Tibial nerve (tissue), 4 donors: ENCODE data around the gene TYMP. TPM values are rescaled to one million over a fixed set of nuclear protein-coding genes. Genes with fewer than 3 reads are reported as not detected.

ENCODE experiments used
- DNase-seq, 2 donors: peaks; one replicate each; pipeline ENCODE4 v3.0.0-alpha.2; 2019; ENCODE audit warnings: low spot score in 2 of 2
- H3K27ac ChIP-seq, 4 donors: fragments of 200-600 bp; sonication (generic) in 3 of 4; one replicate each; pipeline ENCODE4 v1.5.1; 2017 to 2019; ENCODE audit warnings: mild to moderate bottlenecking in 1 of 4
- H3K27me3 ChIP-seq, 2 donors: fragments of 200-600 bp; sonication (generic) in 1 of 2; one replicate each; pipeline versions ENCODE4 v1.5.1 to v1.6.0; 2017 to 2019
- H3K36me3 ChIP-seq, 3 donors: fragments of 200-600 bp; sonication (generic); one replicate each; pipeline ENCODE4 v1.5.1; 2018 to 2019
- H3K4me1 ChIP-seq, 4 donors: fragments of 200-600 bp; sonication (generic) in 3 of 4; one replicate each; pipeline ENCODE4 v1.5.1; 2017 to 2019
- H3K4me3 ChIP-seq, 4 donors: fragments of 200-600 bp; sonication (generic) in 3 of 4; one replicate each; pipeline ENCODE4 v1.5.1; 2017 to 2019; ENCODE audit warnings: mild to moderate bottlenecking in 1 of 4, moderate library complexity in 1 of 4
- H3K9me3 ChIP-seq, 4 donors: fragments of 200-600 bp; sonication (generic) in 3 of 4; one replicate each; pipeline ENCODE4 v1.5.1; 2017 to 2019
- EP300 ChIP-seq, 2 donors: sonication (generic); formaldehyde crosslinking; IDR thresholded peaks; one replicate each; pipeline ENCODE4 v1.6.1; 2017; ENCODE audit warnings: antibody characterized with exemption in 2 of 2, mild to moderate bottlenecking in 1 of 2
- POLR2A ChIP-seq, 2 donors: fragments of 450-650 bp; IDR thresholded peaks; one replicate each; pipeline ENCODE4 v1.6.1; 2017; ENCODE audit warnings: antibody characterized with exemption in 2 of 2, mild to moderate bottlenecking in 2 of 2, moderate library complexity in 2 of 2
- WGBS, 2 donors: methylation state at CpG; one replicate each; pipeline ENCODE4 v1.1.5; 2018; 5-methylcytosine and 5-hydroxymethylcytosine counted together
- total RNA-seq, 4 donors: library from RNA; depleted of rRNA; stranded (reverse); fragments of >200 nt; gene quantifications; one replicate each; pipeline ENCODE4 v1.1.0, GENCODE V29; 2016
- TF ChIP-seq, protein P1 (sequence below), 5 experiments: fragments of 200-600 bp in 3 of 5; fragments of 450-650 bp in 2 of 5; sonication (generic) in 3 of 5; IDR thresholded peaks; one replicate each; pipeline ENCODE4 v1.5.1; 2016 to 2019; ENCODE audit warnings: antibody characterized with exemption in 5 of 5, mild to moderate bottlenecking in 3 of 5, moderate library complexity in 2 of 5

TYMP gene
- total RNA-seq, 4 donors from 2014 or later: 33.1 to 239 (median 60.3) TPM

DNA sequence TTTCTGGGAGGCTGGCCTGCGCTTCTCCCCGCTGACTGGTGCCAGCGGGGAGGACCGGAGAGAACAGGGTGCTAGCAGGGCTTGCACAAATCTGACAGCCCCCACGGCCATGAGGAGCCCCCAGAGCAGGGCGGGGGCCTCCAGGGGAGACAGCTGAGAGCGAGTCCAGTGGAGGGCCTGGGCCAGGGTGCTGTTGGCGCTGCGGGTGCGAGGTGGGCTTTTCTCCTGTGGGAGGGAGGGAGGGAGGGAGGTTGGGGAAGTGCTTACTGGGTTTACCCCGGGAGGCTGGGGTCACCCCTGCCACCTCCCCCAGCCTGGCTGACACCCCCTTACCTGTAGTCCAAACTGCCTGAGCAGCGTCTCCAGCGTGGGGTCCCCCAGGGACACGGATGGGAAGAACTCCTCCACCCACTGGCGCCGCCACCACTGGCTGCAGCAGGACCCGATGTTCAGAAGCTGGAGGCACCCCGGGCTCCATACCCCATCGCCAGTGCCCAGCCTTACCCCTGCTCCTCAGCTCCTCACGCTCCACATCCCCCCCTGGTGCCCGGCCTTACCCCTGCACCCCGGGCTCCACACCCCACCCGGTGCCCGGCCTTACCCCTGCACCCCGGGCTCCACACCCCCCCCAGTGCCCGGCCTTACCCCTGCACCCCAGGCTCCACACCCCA is 26.2 kb downstream of the TYMP start:
- H3K36me3 ChIP-seq: peaks cover 3 to 41% (median 21%) of the 10 kb centered on the region in 3 donors
- H3K9me3 ChIP-seq: no peaks in the 10 kb centered on the region
- no peaks in the 10 kb centered on the region for H3K27me3 ChIP-seq
- H3K4me1 ChIP-seq: peaks cover 0 to 22% (median 11%) of the 10 kb centered on the region in 4 donors
- no peak for DNase-seq
- no peak for TF ChIP-seq POLR2A (IDR thresholded peaks at IDR 0.05)
- no peak for TF ChIP-seq EP300 (IDR thresholded peaks at IDR 0.05)
- TF ChIP-seq, protein P1, sequence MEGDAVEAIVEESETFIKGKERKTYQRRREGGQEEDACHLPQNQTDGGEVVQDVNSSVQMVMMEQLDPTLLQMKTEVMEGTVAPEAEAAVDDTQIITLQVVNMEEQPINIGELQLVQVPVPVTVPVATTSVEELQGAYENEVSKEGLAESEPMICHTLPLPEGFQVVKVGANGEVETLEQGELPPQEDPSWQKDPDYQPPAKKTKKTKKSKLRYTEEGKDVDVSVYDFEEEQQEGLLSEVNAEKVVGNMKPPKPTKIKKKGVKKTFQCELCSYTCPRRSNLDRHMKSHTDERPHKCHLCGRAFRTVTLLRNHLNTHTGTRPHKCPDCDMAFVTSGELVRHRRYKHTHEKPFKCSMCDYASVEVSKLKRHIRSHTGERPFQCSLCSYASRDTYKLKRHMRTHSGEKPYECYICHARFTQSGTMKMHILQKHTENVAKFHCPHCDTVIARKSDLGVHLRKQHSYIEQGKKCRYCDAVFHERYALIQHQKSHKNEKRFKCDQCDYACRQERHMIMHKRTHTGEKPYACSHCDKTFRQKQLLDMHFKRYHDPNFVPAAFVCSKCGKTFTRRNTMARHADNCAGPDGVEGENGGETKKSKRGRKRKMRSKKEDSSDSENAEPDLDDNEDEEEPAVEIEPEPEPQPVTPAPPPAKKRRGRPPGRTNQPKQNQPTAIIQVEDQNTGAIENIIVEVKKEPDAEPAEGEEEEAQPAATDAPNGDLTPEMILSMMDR (IDR thresholded peaks at IDR 0.05): no peak
- H3K4me3 ChIP-seq: no peak overlapping the region
- H3K27ac ChIP-seq: no peak overlapping the region
- 82 to 89% methylated on average over 7 to 10 of the region's 26 CpGs for WGBS, 2 donors

DNA sequence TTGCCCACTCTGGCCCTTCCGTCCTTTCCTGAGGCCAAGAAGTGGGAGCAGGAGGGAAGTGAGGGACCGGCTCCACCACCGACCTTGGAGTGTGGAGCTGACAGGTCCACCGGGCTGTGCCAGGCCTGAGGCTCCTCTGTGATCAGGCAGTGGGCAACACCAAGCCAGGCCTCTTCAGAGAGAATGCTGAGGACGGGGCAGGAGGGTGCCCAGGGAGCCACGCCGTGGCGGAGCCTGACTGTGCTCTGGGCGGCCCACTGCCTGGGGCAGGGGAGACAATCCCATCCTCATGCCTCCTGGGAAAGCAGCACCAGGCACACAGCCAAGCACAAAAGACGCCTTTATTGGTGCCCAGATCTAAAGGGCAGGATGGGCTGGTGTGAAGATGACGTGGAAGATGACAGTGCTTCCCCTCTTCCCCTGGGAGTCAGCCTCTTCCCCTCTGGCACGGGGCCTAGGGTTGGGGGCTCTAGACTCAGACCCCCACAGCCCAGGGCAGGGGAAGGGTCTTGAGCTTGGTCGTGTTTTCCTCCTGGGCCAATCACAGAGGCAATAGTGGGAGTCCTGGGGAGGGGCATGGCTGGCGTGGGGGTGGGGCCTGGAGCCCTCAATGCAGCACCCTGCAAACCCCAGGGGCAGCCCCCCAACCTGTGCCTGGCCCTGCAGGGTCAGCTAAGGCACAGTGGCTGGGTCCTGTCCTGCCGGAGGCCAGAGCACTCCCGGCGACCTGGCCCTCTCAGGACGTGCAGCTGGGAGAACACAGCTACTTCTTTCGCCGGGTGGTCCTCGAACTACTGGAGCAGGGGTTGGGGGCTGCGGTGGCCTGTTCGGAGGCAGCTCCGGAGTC is 27.0 kb downstream of the TYMP start:
- Histone ChIP-seq H3K27ac (no peak overlapping the region), H3K9me3 (no peaks in the 10 kb centered on the region), H3K4me3 (no peak overlapping the region), H3K4me1 (peaks cover 0 to 26% (median 10%) of the 10 kb centered on the region in 4 donors), H3K27me3 (no peaks in the 10 kb centered on the region), H3K36me3 (peaks cover 3 to 41% (median 21%) of the 10 kb centered on the region in 3 donors)
- 68 to 77% methylated on average over 19 to 23 of the region's 24 CpGs for WGBS, 2 donors
- no peak for DNase-seq
- no peak for TF ChIP-seq POLR2A (IDR thresholded peaks at IDR 0.05)
- TF ChIP-seq, protein P1 (IDR thresholded peaks at IDR 0.05): no peak
- no peak for TF ChIP-seq EP300 (IDR thresholded peaks at IDR 0.05)

DNA sequence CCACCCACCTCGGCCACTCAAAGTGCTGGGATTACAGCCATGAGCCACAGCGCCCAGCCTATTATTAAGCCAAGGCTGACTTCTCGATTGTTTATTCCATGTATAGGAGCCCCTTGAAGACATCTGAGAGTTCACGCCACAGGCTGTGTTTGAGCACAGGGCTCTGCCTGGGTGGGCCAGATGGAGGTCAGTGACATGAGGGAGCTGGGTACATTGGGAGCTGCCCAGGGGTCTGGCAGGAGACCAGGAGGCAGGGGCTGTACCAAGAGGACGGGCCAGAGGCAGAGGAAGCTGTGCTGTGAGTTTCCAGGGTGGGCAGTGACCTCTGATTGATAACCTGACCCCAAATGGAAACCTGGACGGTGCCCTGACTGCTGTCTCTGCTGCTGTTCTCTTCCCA is 27.7 kb downstream of the TYMP start:
- no peak for DNase-seq
- TF ChIP-seq, protein P1 (IDR thresholded peaks at IDR 0.05): no peak
- no peak for TF ChIP-seq POLR2A (IDR thresholded peaks at IDR 0.05)
- no peak for TF ChIP-seq EP300 (IDR thresholded peaks at IDR 0.05)
- Histone ChIP-seq H3K4me1 (peaks cover 0 to 26% (median 9%) of the 10 kb centered on the region in 4 donors), H3K36me3 (peaks cover 3 to 41% (median 21%) of the 10 kb centered on the region in 3 donors), H3K27ac (no peak overlapping the region), H3K9me3 (no peaks in the 10 kb centered on the region), H3K27me3 (no peaks in the 10 kb centered on the region), H3K4me3 (no peak overlapping the region)
- 73 to 84% methylated on average over 6 of the region's 6 CpGs for WGBS, 2 donors

DNA sequence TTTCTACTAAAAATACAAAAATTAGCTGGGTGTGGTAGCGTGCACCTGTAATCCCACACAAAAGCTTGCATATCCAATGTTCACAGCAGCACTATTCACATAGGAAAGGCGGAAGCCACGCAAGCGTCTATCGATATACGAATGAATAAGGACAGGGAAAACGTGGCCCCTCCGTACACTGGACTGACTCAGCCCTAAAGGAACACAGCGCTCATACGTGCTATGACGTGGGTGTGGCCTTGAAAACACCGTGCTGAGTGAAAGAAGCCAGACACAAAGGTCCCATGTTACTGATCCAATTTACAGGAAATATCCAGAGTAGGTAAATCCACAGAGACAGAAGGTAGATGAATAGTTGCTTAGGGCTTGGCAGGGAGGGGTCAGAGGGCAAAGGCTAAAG is 29.4 kb downstream of the TYMP start:
- Histone ChIP-seq H3K27ac (no peak overlapping the region), H3K4me1 (peaks cover 0 to 10% (median 0%) of the 10 kb centered on the region in 4 donors), H3K9me3 (no peaks in the 10 kb centered on the region), H3K27me3 (no peaks in the 10 kb centered on the region), H3K4me3 (no peak overlapping the region), H3K36me3 (peaks cover 0 to 32% (median 20%) of the 10 kb centered on the region in 3 donors)
- no peak for DNase-seq
- 92 to 93% methylated on average over 12 of the region's 12 CpGs for WGBS, 2 donors
- TF ChIP-seq, protein P1 (IDR thresholded peaks at IDR 0.05): no peak
- TF ChIP-seq EP300 (IDR thresholded peaks at IDR 0.05): no peak
- no peak for TF ChIP-seq POLR2A (IDR thresholded peaks at IDR 0.05)
